H1 (cell line): ENCODE data around the gene ETV2. TPM values are rescaled to one million over a fixed set of nuclear protein-coding genes. Genes with fewer than 3 reads are reported as not detected.
A peak's percentile ranks its signal among the peaks of the same experiment; 100 is the strongest.

ENCODE experiments used
- BACH1 ChIP-seq: IDR thresholded peaks from 2 replicates; pipeline ENCODE4 v1.6.1; 2012; ENCODE audit warnings: low read length, improper control_type of control experiment
- BCL11A ChIP-seq, 2 experiments: IDR thresholded peaks; one replicate each; pipeline ENCODE4 v1.6.1; 2011; ENCODE audit warnings: low read depth in 2 of 2, low read length in 2 of 2, mild to moderate bottlenecking in 2 of 2
- BRCA1 ChIP-seq: IDR thresholded peaks from 2 replicates; pipeline ENCODE4 v1.6.1; 2012; ENCODE audit warnings: low read depth, low read length, improper control_type of control experiment
- CBX5 ChIP-seq: fragments of 300-800, 300-1000 bp; sonication (generic); IDR thresholded peaks from 2 replicates; pipeline ENCODE4 v1.7.1; 2016; ENCODE audit warnings: antibody characterized with exemption, low read length, low read depth
- CHD1 ChIP-seq: IDR thresholded peaks from 2 replicates; pipeline ENCODE4 v1.6.1; 2012; ENCODE audit warnings: low read depth, low read length, improper control_type of control experiment
- CTCF ChIP-seq, 3 experiments: IDR thresholded peaks; 1 replicate in 2 of 3; 2 replicates in 1 of 3; pipeline versions ENCODE4 v1.5.1 to v1.6.1; 2011; ENCODE audit warnings: low read length in 3 of 3, mild to moderate bottlenecking in 3 of 3, inconsistent platforms in 2 of 3, low read depth in 1 of 3, moderate library complexity in 1 of 3; ENCODE audit not compliant: insufficient read depth in 1 of 3; ENCODE audit errors: control extremely low read depth in 1 of 3
- JUN ChIP-seq: IDR thresholded peaks from 2 replicates; pipeline ENCODE4 v1.6.1; 2011; ENCODE audit warnings: low read depth, mild to moderate bottlenecking, improper control_type of control experiment, low read length
- MAFK ChIP-seq: IDR thresholded peaks from 2 replicates; pipeline ENCODE4 v1.6.1; 2012; ENCODE audit warnings: low read depth, mild to moderate bottlenecking, improper control_type of control experiment, low read length
- NRF1 ChIP-seq: IDR thresholded peaks from 2 replicates; pipeline ENCODE4 v1.6.1; 2011; ENCODE audit warnings: mild to moderate bottlenecking, low read depth, low read length, improper control_type of control experiment
- POLR2AphosphoS5 ChIP-seq: IDR thresholded peaks from 2 replicates; pipeline ENCODE4 v1.6.1; 2011; ENCODE audit warnings: low read depth, low read length
- POU5F1 ChIP-seq: IDR thresholded peaks from 2 replicates; pipeline ENCODE4 v1.6.1; 2011; ENCODE audit warnings: low read depth, mild to moderate bottlenecking, low read length, moderate library complexity
- RAD21 ChIP-seq, 2 experiments: IDR thresholded peaks in 1 of 2; conservative IDR thresholded peaks in 1 of 2; 2 replicates each; pipeline ENCODE4 v1.6.1; 2011; ENCODE audit warnings: low read depth in 2 of 2, low read length in 2 of 2, improper control_type of control experiment in 1 of 2, inconsistent platforms in 1 of 2, mild to moderate bottlenecking in 1 of 2, moderate library complexity in 1 of 2
- RBBP5 ChIP-seq: IDR thresholded peaks from 2 replicates; pipeline ENCODE4 v1.7.1; 2012; ENCODE audit warnings: low read depth, mild to moderate bottlenecking, inconsistent platforms, low read length, moderate library complexity, borderline replicate concordance
- SAP30 ChIP-seq: fragments of 300-600 bp; sonication (generic); IDR thresholded peaks from 2 replicates; pipeline ENCODE4 v1.7.1; 2012; ENCODE audit warnings: low read length, moderate library complexity, mild to moderate bottlenecking, inconsistent platforms; ENCODE audit not compliant: insufficient read depth, insufficient replicate concordance
- SIN3A ChIP-seq, 2 experiments: IDR thresholded peaks in 1 of 2; conservative IDR thresholded peaks in 1 of 2; 2 replicates each; pipeline ENCODE4 v1.6.1; 2011 to 2012; ENCODE audit warnings: low read length in 2 of 2, improper control_type of control experiment in 1 of 2, low read depth in 1 of 2, mild to moderate bottlenecking in 1 of 2
- SIRT6 ChIP-seq: IDR thresholded peaks from one replicate; pipeline ENCODE4 v1.7.1; 2012; ENCODE audit warnings: low read length, inconsistent platforms
- SP2 ChIP-seq: IDR thresholded peaks from 2 replicates; pipeline ENCODE4 v1.6.1; 2012; ENCODE audit warnings: mild to moderate bottlenecking, low read length, inconsistent platforms
- SUZ12 ChIP-seq: fragments of 200-600 bp; sonication (generic); IDR thresholded peaks from 2 replicates; pipeline ENCODE4 v1.6.1; 2012; ENCODE audit warnings: mild to moderate bottlenecking, inconsistent platforms, low read length, moderate library complexity, mixed read lengths
- TAF1 ChIP-seq: IDR thresholded peaks from 2 replicates; pipeline ENCODE4 v1.6.1; 2011; ENCODE audit warnings: mild to moderate bottlenecking, low read depth, low read length
- TEAD4 ChIP-seq: IDR thresholded peaks from 2 replicates; pipeline ENCODE4 v1.6.1; 2012; ENCODE audit warnings: low read depth, low read length, inconsistent platforms, mixed read lengths
- ZNF274 ChIP-seq: IDR thresholded peaks from 2 replicates; pipeline ENCODE4 v1.7.0; 2012; ENCODE audit warnings: low read length, borderline replicate concordance; ENCODE audit errors: extremely low read depth
- polyA plus RNA-seq, 7 experiments: library from polyadenylated mRNA; depleted of rRNA in 3 of 7; stranded (reverse) in 5 of 7; unstranded in 2 of 7; fragments of >200 nt in 5 of 7; fragments of 200-250 nt in 2 of 7; gene quantifications; 1 replicate in 5 of 7; 2 replicates in 1 of 7; 4 replicates in 1 of 7; pipeline versions ENCODE4 v1.2.1 to v1.2.3, GENCODE V29; 2011 to 2013; ENCODE audit warnings: missing spikeins in 2 of 7, mixed read lengths in 2 of 7
- total RNA-seq: library from RNA; stranded (reverse); fragmentation: NEBNext Ultra II Directional; extraction: Animal tissue kit (Norgen Biotek cat#: 25700); gene quantifications from 2 replicates; pipeline ENCODE4 v1.2.1, GENCODE V29; 2021

ETV2 gene
- total and polyA plus RNA-seq, 2 of the 8 experiments (the other 6 are each of a cell fraction or from before 2014, with no cell fraction given), result 0.88 to 1.3 TPM

- TF ChIP-seq BACH1 (no peak), MAFK (no peak), CBX5 (no peak), POU5F1 (no peak), SP2 (no peak), CTCF (IDR thresholded peaks at IDR 0.05; ENCODE audit: control extremely low read depth in 1 of 3, insufficient read depth in 1 of 3, low read depth in 1 of 3, low read length in 3 of 3) (peak in 1 of 3 experiments; percentile 8; a peak in 1 of 4 replicates), SAP30 (no peak), RAD21 (IDR thresholded peaks at IDR 0.05 in 1 of 2, conservative IDR thresholded peaks at IDR 0.05 in 1 of 2; ENCODE audit: low read depth in 2 of 2, low read length in 2 of 2) (no peak), ZNF274 (no peak), BRCA1 (no peak), SIN3A (conservative IDR thresholded peaks at IDR 0.05 in 1 of 2, IDR thresholded peaks at IDR 0.05 in 1 of 2; ENCODE audit: low read depth in 1 of 2, low read length in 2 of 2) (peak in 1 of 2 experiments; percentile 65; a peak in 3 of 4 replicates), SIRT6 (no peak), NRF1 (no peak), JUN (no peak), RBBP5 (no peak), BCL11A (IDR thresholded peaks at IDR 0.05; ENCODE audit: low read depth in 2 of 2, low read length in 2 of 2) (no peak), TAF1 (peak; percentile 84), CHD1 (peak; percentile 91), SUZ12 (no peak), POLR2AphosphoS5 (peak; percentile 64; the same call in 1 of the 2 replicates), TEAD4 (no peak)
- TF ChIP-seq, all 59 proteins: peak for 16
These were observed 2.0 kb downstream of the ETV2 start (continued) for GRCh38 chr19:35643255-35644205.
